Kidney epithelial cell (primary cell): ENCODE results near the gene PRKAR2A. TPM values are rescaled to one million over a fixed set of nuclear protein-coding genes. Genes with fewer than 3 reads are reported as not detected.
"Not testable (repeated sequence)": the region's sequence is repeated elsewhere in the genome, so short reads cannot be mapped to it uniquely, and the experiment has no call there.

Experiments used
- DNase-seq: peaks from one replicate; pipeline ENCODE4 v3.0.0-alpha.2; 2010; ENCODE audit warnings: low read depth
- H3K27me3 ChIP-seq: 2 replicates; pipeline ENCODE4 v1.6.0; 2011; ENCODE audit warnings: low read length; ENCODE audit not compliant: control insufficient read depth, insufficient read depth
- H3K36me3 ChIP-seq: 2 replicates; pipeline ENCODE4 v1.5.1; 2011; ENCODE audit warnings: low read length; ENCODE audit not compliant: control insufficient read depth, insufficient read depth
- H3K4me3 ChIP-seq: 2 replicates; pipeline ENCODE4 v1.5.1; 2011; ENCODE audit warnings: low read depth, mild to moderate bottlenecking, control low read depth, low read length
- CTCF ChIP-seq: IDR thresholded peaks from 2 replicates; pipeline ENCODE4 v1.5.1; 2011; ENCODE audit warnings: mild to moderate bottlenecking, moderate library complexity, low read length, control low read depth, inconsistent platforms; ENCODE audit not compliant: insufficient read depth, poor library complexity, severe bottlenecking
- total RNA-seq: library from RNA; depleted of rRNA; stranded (reverse); fragments of >200 nt; gene quantifications from 2 replicates; pipeline ENCODE4 v1.2.3, GENCODE V29; 2015

The PRKAR2A gene
- total RNA-seq, 1 donor from 2014 or later: 27.5 TPM

- peaks cover 2% of the 10 kb centered on the region for H3K27me3 ChIP-seq
- H3K36me3 ChIP-seq: no peaks in the 10 kb centered on the region
- H3K4me3 ChIP-seq: no peak overlapping the region
- TF ChIP-seq CTCF: no peak
- DNase-seq: no peak
Observed at GRCh38 chr3:48727511-48727910, 120.2 kb downstream of the PRKAR2A start.

GRCh38 chr3:48725185-48725855 lies 122.4 kb downstream of the PRKAR2A start:
- not testable (repeated sequence) for H3K36me3 ChIP-seq, H3K4me3 ChIP-seq, H3K27me3 ChIP-seq, DNase-seq

- peaks cover 2% of the 10 kb centered on the region for H3K27me3 ChIP-seq
- no peak overlapping the region for H3K4me3 ChIP-seq
- H3K36me3 ChIP-seq: no peaks in the 10 kb centered on the region
- TF ChIP-seq CTCF: no peak
- no peak for DNase-seq
Observed at GRCh38 chr3:48723725-48724124, 123.9 kb downstream of the PRKAR2A start.

- H3K36me3 ChIP-seq, DNase-seq, H3K4me3 ChIP-seq, H3K27me3 ChIP-seq: not testable (repeated sequence)
Observed at GRCh38 chr3:48723293-48723692, 124.4 kb downstream of the PRKAR2A start.

GRCh38 chr3:48716982-48717746 lies 130.5 kb downstream of the PRKAR2A start, which contains the start of gene IP6K2:
IP6K2 (minus strand) TSS chr3:48717221; CDS start chr3:48695291, 21,930 bp downstream.
- Histone ChIP-seq H3K4me3 (peak within 1 kb of the TSS; percentile 99), H3K27me3 (no peaks in the 10 kb centered on the region), H3K36me3 (no peaks in the 10 kb centered on the region)
- no peak for TF ChIP-seq CTCF
- peak; percentile 93 for DNase-seq

GRCh38 chr3:48716508-48716981 lies 131.1 kb downstream of the PRKAR2A start:
- no peak for TF ChIP-seq CTCF
- H3K36me3 ChIP-seq: no peaks in the 10 kb centered on the region
- peak overlapping the region; percentile 99 for H3K4me3 ChIP-seq
- no peaks in the 10 kb centered on the region for H3K27me3 ChIP-seq
- DNase-seq: no peak
